HG02610 (cell line): Measurements from ENCODE around the gene TCP11.

Experiments
- ATAC-seq: cut with Tn5 transposase; IDR thresholded peaks from one replicate; pipeline ENCODE4 v1.9.1; 2021; ENCODE audit warnings: mild to moderate bottlenecking, moderate library complexity; ENCODE audit not compliant: unreplicated experiment

The TCP11 gene

GRCh38 chr6:35141007-35141655 lies at the start of gene TCP11:
TCP11 (minus strand) TSS chr6:35141339; CDS start chr6:35140870, 469 bp downstream.
- no peak for ATAC-seq

GRCh38 chr6:35190306-35190705 lies 49.2 kb upstream of the TCP11 start:
- no peak for ATAC-seq

- no peak for ATAC-seq
Measured at GRCh38 chr6:35188886-35189285, 47.7 kb upstream of the TCP11 start.

- no peak for ATAC-seq
Measured at GRCh38 chr6:35186571-35186970, 45.4 kb upstream of the TCP11 start.

GRCh38 chr6:35185971-35186370 lies 44.8 kb upstream of the TCP11 start:
- ATAC-seq, result no peak

GRCh38 chr6:35185302-35185681 lies 44.2 kb upstream of the TCP11 start:
- no peak for ATAC-seq

- ATAC-seq, result no peak
Measured at GRCh38 chr6:35184580-35185301, 43.6 kb upstream of the TCP11 start.

GRCh38 chr6:35183935-35184334 lies 42.8 kb upstream of the TCP11 start:
- no peak for ATAC-seq

GRCh38 chr6:35183281-35183680 lies 42.1 kb upstream of the TCP11 start:
- ATAC-seq, result no peak

- ATAC-seq, result no peak
Measured at GRCh38 chr6:35181933-35182612, 40.9 kb upstream of the TCP11 start.

- no peak for ATAC-seq
Measured at GRCh38 chr6:35181308-35181932, 40.3 kb upstream of the TCP11 start.

- ATAC-seq, result no peak
Measured at GRCh38 chr6:35179901-35180535, 38.9 kb upstream of the TCP11 start.

GRCh38 chr6:35178932-35179832 lies 38.0 kb upstream of the TCP11 start:
- ATAC-seq, result peak; percentile 70

- ATAC-seq, result no peak
Measured at GRCh38 chr6:35178012-35178411, 36.9 kb upstream of the TCP11 start.

- ATAC-seq, result no peak
Measured at GRCh38 chr6:35177596-35177995, 36.5 kb upstream of the TCP11 start.

GRCh38 chr6:35177157-35177556 lies 36.0 kb upstream of the TCP11 start:
- no peak for ATAC-seq

GRCh38 chr6:35176301-35177024 lies 35.3 kb upstream of the TCP11 start:
- ATAC-seq, result no peak

- ATAC-seq, result no peak
Measured at GRCh38 chr6:35174501-35174900, 33.4 kb upstream of the TCP11 start.

- ATAC-seq, result no peak
Measured at GRCh38 chr6:35174088-35174434, 32.9 kb upstream of the TCP11 start.
